Gastrocnemius medialis (tissue), 4 donors: ENCODE results near the gene PTGDR.

Experiments used
- POLR2A ChIP-seq, 2 donors: fragments of 450-650 bp; IDR thresholded peaks; one replicate each; pipeline ENCODE4 v1.6.1; 2017; ENCODE audit warnings: antibody characterized with exemption in 2 of 2, mild to moderate bottlenecking in 2 of 2, moderate library complexity in 2 of 2
- TF ChIP-seq, protein P1 (sequence below), 5 experiments: fragments of 450-650 bp in 3 of 5; fragments of 200-600 bp in 2 of 5; sonication (generic) in 2 of 5; IDR thresholded peaks in 4 of 5; conservative IDR thresholded peaks in 1 of 5; 1 replicate in 4 of 5; 2 replicates in 1 of 5; pipeline ENCODE4 v1.5.1; 2016 to 2019; ENCODE audit warnings: antibody characterized with exemption in 5 of 5, mild to moderate bottlenecking in 3 of 5, moderate library complexity in 3 of 5

DNA sequence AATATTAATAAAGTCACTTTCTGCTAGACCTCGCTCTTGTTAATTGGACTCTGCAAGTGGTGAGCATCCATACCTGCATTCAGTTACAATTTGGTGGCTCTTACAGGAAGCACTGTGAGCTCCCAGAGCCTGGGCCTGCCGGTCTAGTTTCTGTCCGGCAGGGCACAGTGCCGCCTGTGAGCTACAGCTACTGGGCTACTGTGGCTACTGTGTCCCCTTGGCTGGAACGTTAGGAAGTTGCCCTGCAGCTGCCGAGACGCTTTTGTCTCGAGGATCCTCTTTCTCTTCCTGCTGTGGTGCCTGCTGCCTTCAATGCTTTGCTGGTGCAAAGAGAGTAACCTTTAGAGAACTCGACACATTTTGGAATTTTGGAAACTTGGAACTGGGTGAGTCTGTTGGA, 44.6 kb upstream of the PTGDR start:
- TF ChIP-seq, protein P1, sequence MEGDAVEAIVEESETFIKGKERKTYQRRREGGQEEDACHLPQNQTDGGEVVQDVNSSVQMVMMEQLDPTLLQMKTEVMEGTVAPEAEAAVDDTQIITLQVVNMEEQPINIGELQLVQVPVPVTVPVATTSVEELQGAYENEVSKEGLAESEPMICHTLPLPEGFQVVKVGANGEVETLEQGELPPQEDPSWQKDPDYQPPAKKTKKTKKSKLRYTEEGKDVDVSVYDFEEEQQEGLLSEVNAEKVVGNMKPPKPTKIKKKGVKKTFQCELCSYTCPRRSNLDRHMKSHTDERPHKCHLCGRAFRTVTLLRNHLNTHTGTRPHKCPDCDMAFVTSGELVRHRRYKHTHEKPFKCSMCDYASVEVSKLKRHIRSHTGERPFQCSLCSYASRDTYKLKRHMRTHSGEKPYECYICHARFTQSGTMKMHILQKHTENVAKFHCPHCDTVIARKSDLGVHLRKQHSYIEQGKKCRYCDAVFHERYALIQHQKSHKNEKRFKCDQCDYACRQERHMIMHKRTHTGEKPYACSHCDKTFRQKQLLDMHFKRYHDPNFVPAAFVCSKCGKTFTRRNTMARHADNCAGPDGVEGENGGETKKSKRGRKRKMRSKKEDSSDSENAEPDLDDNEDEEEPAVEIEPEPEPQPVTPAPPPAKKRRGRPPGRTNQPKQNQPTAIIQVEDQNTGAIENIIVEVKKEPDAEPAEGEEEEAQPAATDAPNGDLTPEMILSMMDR (IDR thresholded peaks at IDR 0.05 in 4 of 5, conservative IDR thresholded peaks at IDR 0.05 in 1 of 5), result no peak
- no peak for TF ChIP-seq POLR2A (IDR thresholded peaks at IDR 0.05)
